Adrenal gland (tissue), 5 donors: ENCODE measurements around the gene KIAA2012.

Source experiments
- CTCF ChIP-seq, 6 experiments: fragments of 450-650 bp in 4 of 6; fragments of 200-600 bp in 2 of 6; sonication (generic) in 1 of 6; IDR thresholded peaks; 1 replicate in 5 of 6; 2 replicates in 1 of 6; pipeline versions ENCODE4 v1.5.1 to v1.8.0; 2016 to 2021; ENCODE audit warnings: antibody characterized with exemption in 6 of 6, mild to moderate bottlenecking in 2 of 6, moderate library complexity in 1 of 6
- POLR2A ChIP-seq, 2 donors: fragments of 450-650 bp; IDR thresholded peaks; one replicate each; pipeline ENCODE4 v1.6.1; 2017; ENCODE audit warnings: antibody characterized with exemption in 2 of 2, mild to moderate bottlenecking in 2 of 2, moderate library complexity in 1 of 2
- donor health status: DM: no; HTN: no; CAD: no.

- no peak for TF ChIP-seq CTCF (IDR thresholded peaks at IDR 0.05)
- TF ChIP-seq POLR2A (IDR thresholded peaks at IDR 0.05) = no peak
Measured at GRCh38 chr2:202072226-202072625, 829 bp upstream of the KIAA2012 start.
